Right lobe of liver (tissue), 6 donors: ENCODE results near the gene PRTFDC1. TPM values are rescaled to one million over a fixed set of nuclear protein-coding genes. Genes with fewer than 3 reads are reported as not detected.
A peak's percentile ranks its signal among the peaks of the same experiment; 100 is the strongest.

Source experiments
- ATAC-seq, 4 donors: fragments of 200-7000 bp; cut with Tn5 transposase; one replicate each; pipeline ENCODE4 v1.9.1; 2020; ENCODE audit warnings: mild to moderate bottlenecking in 4 of 4, moderate library complexity in 4 of 4
- DNase-seq, 3 donors: peaks; one replicate each; pipeline ENCODE4 v3.0.0-alpha.2; 2020
- H3K27ac ChIP-seq, 3 donors: fragments of 200-600 bp; one replicate each; pipeline ENCODE4 v1.8.0; 2022
- H3K27me3 ChIP-seq, 2 donors: fragments of 200-600 bp; one replicate each; pipeline ENCODE4 v1.8.0; 2022
- H3K36me3 ChIP-seq, 4 donors: fragments of 200-600 bp; sonication (generic) in 1 of 4; one replicate each; pipeline versions ENCODE4 v1.5.1 to v1.8.0; 2017 to 2022; ENCODE audit warnings: control low read depth in 1 of 4
- H3K4me1 ChIP-seq, 4 donors: fragments of 200-600 bp; sonication (generic) in 1 of 4; one replicate each; pipeline versions ENCODE4 v1.5.1 to v1.8.0; 2017 to 2022; ENCODE audit warnings: control low read depth in 1 of 4
- H3K4me3 ChIP-seq, 3 donors: fragments of 200-600 bp; one replicate each; pipeline ENCODE4 v1.8.0; 2022
- H3K9me3 ChIP-seq, 4 donors: fragments of 200-600 bp; sonication (generic) in 1 of 4; one replicate each; pipeline versions ENCODE4 v1.5.1 to v1.8.0; 2017 to 2022; ENCODE audit warnings: control low read depth in 1 of 4
- POLR2A ChIP-seq: fragments of 450-650 bp; IDR thresholded peaks from one replicate; pipeline ENCODE4 v1.6.1; 2017; ENCODE audit warnings: antibody characterized with exemption, mild to moderate bottlenecking
- WGBS: methylation state at CpG from one replicate; pipeline ENCODE4 v1.1.6; 2018; ENCODE audit warnings: low coverage, low lambda C conversion rate; ENCODE audit not compliant: insufficient coverage; ENCODE audit errors: missing lambda C conversion rate; 5-methylcytosine and 5-hydroxymethylcytosine counted together
- intact Hi-C, 2 donors: fragments of 100-400 bp; cut with DNase I; formaldehyde crosslinking; loops; one replicate each; pipeline versions ENCODE4 v1.11.2 to v1.14.1; 2022
- total RNA-seq, 6 experiments: library from RNA; depleted of rRNA in 2 of 6; stranded (reverse); fragments of >200 nt in 2 of 6; fragmentation: NEBNext Ultra II Directional in 3 of 6; extraction: Animal tissue kit (Norgen Biotek cat#: 25700) in 3 of 6; gene quantifications; one replicate each; pipeline versions ENCODE4 v1.1.0 to v1.2.4, GENCODE V29; 2016 to 2023
- TF ChIP-seq, protein P1 (sequence below), 4 donors: fragments of 200-600 bp in 3 of 4; fragments of 450-650 bp in 1 of 4; IDR thresholded peaks; one replicate each; pipeline versions ENCODE4 v1.5.1 to v1.8.0; 2016 to 2022; ENCODE audit warnings: antibody characterized with exemption in 4 of 4, mild to moderate bottlenecking in 2 of 4
- donor health status: DM: no; HTN: yes; CAD: no.
- donor health status: DM: no; HTN: no; CAD: no.
- donor health status: DM: no; HTN: no; CAD: no.
- donor health status: DM: no; HTN: yes; CAD: no.
- donor health status: DM: no; HTN: yes; CAD: no.

The PRTFDC1 gene
- total RNA-seq, 6 experiments from 2014 or later: 0.76 to 3.5 (median 1.1) TPM; not detected in 1

DNA sequence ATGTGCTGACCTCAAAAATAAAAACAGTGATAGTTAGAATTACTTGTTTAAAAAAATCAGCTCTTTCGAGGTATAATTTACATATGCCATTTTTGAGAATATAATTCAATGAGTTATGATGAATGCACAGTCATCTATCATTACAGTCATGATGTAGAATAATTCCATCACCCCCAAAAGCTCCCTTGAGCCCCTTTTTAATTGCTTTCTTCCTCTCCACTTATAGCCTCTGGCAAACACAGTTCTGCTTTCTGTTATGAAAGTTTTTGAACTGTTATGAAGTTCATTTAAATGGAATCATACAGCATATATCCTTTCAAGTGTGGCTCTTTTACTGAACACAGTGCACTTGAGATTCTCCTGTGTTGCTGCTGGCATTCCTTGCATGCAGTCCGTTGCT is 41.4 kb downstream of the PRTFDC1 start:
- DNase-seq (no peak), ATAC-seq (no peak)
- WGBS: 85% methylated on average over 2 of the region's 2 CpGs
- Histone ChIP-seq H3K27ac (no peak overlapping the region), H3K9me3 (no peaks in the 10 kb centered on the region), H3K36me3 (no peaks in the 10 kb centered on the region), H3K27me3 (no peaks in the 10 kb centered on the region), H3K4me1 (no peaks in the 10 kb centered on the region), H3K4me3 (no peak overlapping the region)
- TF ChIP-seq, protein P1, sequence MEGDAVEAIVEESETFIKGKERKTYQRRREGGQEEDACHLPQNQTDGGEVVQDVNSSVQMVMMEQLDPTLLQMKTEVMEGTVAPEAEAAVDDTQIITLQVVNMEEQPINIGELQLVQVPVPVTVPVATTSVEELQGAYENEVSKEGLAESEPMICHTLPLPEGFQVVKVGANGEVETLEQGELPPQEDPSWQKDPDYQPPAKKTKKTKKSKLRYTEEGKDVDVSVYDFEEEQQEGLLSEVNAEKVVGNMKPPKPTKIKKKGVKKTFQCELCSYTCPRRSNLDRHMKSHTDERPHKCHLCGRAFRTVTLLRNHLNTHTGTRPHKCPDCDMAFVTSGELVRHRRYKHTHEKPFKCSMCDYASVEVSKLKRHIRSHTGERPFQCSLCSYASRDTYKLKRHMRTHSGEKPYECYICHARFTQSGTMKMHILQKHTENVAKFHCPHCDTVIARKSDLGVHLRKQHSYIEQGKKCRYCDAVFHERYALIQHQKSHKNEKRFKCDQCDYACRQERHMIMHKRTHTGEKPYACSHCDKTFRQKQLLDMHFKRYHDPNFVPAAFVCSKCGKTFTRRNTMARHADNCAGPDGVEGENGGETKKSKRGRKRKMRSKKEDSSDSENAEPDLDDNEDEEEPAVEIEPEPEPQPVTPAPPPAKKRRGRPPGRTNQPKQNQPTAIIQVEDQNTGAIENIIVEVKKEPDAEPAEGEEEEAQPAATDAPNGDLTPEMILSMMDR (IDR thresholded peaks at IDR 0.05): no peak
- TF ChIP-seq POLR2A: no peak
- intact Hi-C loops: no loop called here

DNA sequence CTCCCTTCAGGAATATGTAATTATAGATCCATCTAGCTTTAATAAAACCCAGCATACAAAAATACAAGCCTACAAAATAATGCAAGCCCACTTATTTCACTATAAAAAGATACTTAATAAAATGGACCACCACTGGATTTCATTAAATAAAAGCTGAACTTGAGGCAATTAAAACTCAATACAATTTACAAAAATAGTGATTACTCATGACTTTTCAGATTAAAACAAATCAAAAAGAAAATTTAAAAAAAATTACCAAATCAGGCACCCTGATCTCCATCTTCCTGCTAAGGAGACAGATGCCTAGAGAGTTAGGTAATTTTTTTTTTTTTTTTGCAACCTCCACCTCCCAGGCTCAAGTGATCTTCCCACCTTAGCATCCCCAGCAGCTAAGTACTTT is 41.8 kb downstream of the PRTFDC1 start:
- TF ChIP-seq POLR2A: no peak
- TF ChIP-seq, protein P1 (IDR thresholded peaks at IDR 0.05): no peak
- Histone ChIP-seq H3K27ac (no peak overlapping the region), H3K27me3 (no peaks in the 10 kb centered on the region), H3K9me3 (no peaks in the 10 kb centered on the region), H3K4me3 (no peak overlapping the region), H3K36me3 (no peaks in the 10 kb centered on the region), H3K4me1 (no peaks in the 10 kb centered on the region)
- intact Hi-C loops: no loop called here
- no peak for ATAC-seq
- DNase-seq: no peak

DNA sequence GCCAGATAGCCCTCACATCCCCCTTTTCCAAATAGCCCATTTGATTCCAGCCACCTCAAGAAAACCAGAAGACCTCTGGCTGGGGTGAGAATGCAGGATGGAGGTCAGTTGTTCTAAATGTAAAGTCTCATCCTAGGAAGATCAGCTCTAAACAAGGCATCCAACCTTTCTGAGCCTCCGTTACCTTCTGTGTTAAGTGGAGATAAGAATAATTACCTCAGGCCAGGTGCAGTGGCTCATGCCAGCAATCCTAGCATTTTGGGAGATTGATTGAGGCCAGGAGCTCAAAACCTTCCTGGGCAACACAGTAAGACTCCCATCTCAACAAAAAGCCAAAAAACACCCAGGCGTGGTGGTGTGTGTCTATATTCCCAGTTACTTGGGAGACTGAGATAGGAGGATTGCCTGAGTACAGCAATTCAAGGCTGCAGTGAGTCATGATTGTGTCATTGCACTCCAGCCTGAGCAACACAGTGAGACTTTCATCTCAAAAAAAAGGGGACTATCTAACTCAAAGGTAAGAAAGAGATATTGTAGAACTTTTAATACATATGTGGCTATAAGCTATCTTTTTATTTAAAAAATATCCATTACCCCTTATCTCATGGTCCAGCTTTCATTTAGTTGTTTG is 43.5 kb downstream of the PRTFDC1 start:
- no peak overlapping the region for H3K27ac ChIP-seq
- WGBS: 78% methylated on average over 2 of the region's 2 CpGs
- H3K36me3 ChIP-seq: no peaks in the 10 kb centered on the region
- intact Hi-C loops: no loop called here
- DNase-seq (no peak), ATAC-seq (peak in 1 of 4 donors; percentile 74)
- no peaks in the 10 kb centered on the region for H3K9me3 ChIP-seq
- TF ChIP-seq POLR2A: no peak
- TF ChIP-seq, protein P1 (IDR thresholded peaks at IDR 0.05): no peak
- H3K27me3 ChIP-seq: no peaks in the 10 kb centered on the region
- H3K4me3 ChIP-seq: no peak overlapping the region
- H3K4me1 ChIP-seq: no peaks in the 10 kb centered on the region

DNA sequence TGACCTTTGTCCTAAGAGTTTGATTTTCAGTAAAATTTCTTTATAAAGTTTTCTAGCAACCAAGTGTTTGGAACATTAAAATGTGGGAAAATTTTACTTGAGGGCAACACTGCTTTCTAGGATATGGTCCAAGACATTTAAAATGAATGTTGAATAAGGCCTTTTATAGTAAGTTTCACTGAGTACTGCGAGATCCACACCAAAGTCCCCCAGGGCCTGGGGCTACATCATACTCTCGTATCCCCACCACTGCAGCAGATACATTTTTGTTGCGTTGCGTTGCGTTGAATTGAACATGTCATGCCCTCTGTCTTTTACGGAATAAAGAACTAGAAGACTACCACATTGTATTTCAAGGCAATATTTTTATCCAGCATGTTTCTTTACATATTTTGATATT is 44.5 kb downstream of the PRTFDC1 start:
- WGBS: 95% methylated on average over 6 of the region's 6 CpGs
- peaks cover 0 to 2% (median 0%) of the 10 kb centered on the region in 4 donors for H3K4me1 ChIP-seq
- no peak for DNase-seq
- H3K9me3 ChIP-seq: no peaks in the 10 kb centered on the region
- H3K4me3 ChIP-seq: no peak overlapping the region
- intact Hi-C loops: no loop called here
- TF ChIP-seq, protein P1 (IDR thresholded peaks at IDR 0.05): no peak
- TF ChIP-seq POLR2A: no peak
- no peaks in the 10 kb centered on the region for H3K27me3 ChIP-seq
- no peaks in the 10 kb centered on the region for H3K36me3 ChIP-seq
- no peak for ATAC-seq
- no peak overlapping the region for H3K27ac ChIP-seq

DNA sequence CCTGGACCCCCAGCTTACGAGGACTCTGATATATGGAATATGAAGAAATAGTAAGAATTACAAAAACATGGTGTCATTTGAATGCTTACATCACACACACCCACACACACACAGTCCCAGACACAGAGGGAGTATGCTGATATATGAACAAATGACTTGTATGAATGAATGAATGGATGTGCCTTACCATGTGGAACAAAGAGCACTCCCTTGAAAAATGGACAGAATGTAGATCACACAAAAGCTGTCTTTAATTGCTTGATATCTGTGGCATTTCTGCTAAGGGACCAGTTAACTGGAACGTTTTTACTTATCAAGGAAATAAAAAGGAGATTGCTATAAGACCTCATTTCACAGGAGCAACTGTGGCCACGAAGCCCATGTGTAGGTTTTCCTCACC is 46.0 kb downstream of the PRTFDC1 start:
- ATAC-seq: no peak

More for the DNA sequence above, 46.0 kb downstream of the PRTFDC1 start:
- no peaks in the 10 kb centered on the region for H3K36me3 ChIP-seq
- no peak overlapping the region for H3K27ac ChIP-seq
- peaks cover 0 to 15% (median 5%) of the 10 kb centered on the region in 4 donors for H3K4me1 ChIP-seq
- no peak overlapping the region for H3K4me3 ChIP-seq
- no peak for DNase-seq
- intact Hi-C loops: no loop called here
- H3K9me3 ChIP-seq: no peaks in the 10 kb centered on the region
- 68% methylated on average over 3 of the region's 3 CpGs for WGBS
- TF ChIP-seq POLR2A: no peak
- TF ChIP-seq, protein P1 (IDR thresholded peaks at IDR 0.05): no peak
- no peaks in the 10 kb centered on the region for H3K27me3 ChIP-seq
